BE2C (cell line): ENCODE data around the gene CLCN4.

Experiments
- DNase-seq: peaks from one replicate; pipeline ENCODE4 v3.0.0-alpha.2; 2020
- H3K27me3 ChIP-seq: fragments of 250-450 bp; sonication (Bioruptor Pico); 2 replicates; pipeline ENCODE4 v1.5.1; 2020; ENCODE audit warnings: mild to moderate bottlenecking
- H3K36me3 ChIP-seq: fragments of 250-450 bp; sonication (Bioruptor Pico); 2 replicates; pipeline ENCODE4 v1.5.1; 2020; ENCODE audit warnings: mild to moderate bottlenecking
- H3K4me1 ChIP-seq: fragments of 250-450 bp; sonication (Bioruptor Pico); 2 replicates; pipeline ENCODE4 v1.5.1; 2020
- H3K4me3 ChIP-seq: 2 replicates; pipeline ENCODE4 v1.5.1; 2011; ENCODE audit warnings: low read depth, low read length
- H3K9me3 ChIP-seq: fragments of 250-450 bp; sonication (Bioruptor Pico); 2 replicates; pipeline ENCODE4 v1.5.1; 2020
- TF ChIP-seq, protein P1 (sequence below): IDR thresholded peaks from 2 replicates; pipeline ENCODE4 v1.5.1; 2012; ENCODE audit warnings: mild to moderate bottlenecking, low read depth, low read length

The CLCN4 gene

DNA sequence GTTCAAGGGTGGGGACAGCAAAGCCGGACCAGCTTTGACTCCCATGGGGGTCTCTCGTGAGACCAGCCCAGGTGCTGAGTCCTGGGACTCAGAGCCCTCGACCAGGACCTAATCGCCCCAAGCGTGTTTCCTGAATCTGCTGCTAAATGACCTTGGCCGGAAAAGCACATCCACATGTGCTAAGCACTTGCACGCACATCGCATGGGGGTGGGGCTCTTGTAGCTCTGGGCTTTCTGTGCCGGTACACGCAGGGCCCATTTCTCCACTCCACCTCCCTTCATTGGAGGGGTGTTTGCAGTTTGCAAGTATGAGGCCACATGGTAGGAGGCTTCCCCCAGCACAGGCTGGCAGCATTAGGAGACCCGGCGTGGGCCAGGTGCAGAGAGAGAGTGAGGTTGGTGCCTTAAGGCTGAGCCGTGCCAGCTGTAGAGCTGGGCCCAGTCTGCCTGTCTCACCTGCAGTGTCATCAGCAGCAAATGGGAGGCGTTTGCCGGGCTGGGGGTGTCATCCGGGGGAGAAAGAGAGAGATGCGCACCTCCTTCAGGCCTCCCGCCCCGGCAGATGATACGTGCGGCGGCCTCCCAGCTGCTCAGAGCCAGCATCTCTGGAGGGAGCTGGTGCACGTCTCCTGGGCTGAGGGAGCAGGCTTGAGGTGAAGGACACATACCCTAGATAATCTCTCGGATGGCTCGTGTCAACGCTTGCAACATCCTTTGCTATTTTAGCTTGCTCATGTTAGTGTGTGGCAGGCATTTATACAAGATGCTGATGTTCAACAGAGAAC, 45.2 kb upstream of the CLCN4 start:
- no peak overlapping the region for H3K4me3 ChIP-seq
- H3K36me3 ChIP-seq, result no peaks in the 10 kb centered on the region
- H3K27me3 ChIP-seq, result no peaks in the 10 kb centered on the region
- no peaks in the 10 kb centered on the region for H3K9me3 ChIP-seq
- no peak for DNase-seq
- no peaks in the 10 kb centered on the region for H3K4me1 ChIP-seq
- TF ChIP-seq, protein P1, sequence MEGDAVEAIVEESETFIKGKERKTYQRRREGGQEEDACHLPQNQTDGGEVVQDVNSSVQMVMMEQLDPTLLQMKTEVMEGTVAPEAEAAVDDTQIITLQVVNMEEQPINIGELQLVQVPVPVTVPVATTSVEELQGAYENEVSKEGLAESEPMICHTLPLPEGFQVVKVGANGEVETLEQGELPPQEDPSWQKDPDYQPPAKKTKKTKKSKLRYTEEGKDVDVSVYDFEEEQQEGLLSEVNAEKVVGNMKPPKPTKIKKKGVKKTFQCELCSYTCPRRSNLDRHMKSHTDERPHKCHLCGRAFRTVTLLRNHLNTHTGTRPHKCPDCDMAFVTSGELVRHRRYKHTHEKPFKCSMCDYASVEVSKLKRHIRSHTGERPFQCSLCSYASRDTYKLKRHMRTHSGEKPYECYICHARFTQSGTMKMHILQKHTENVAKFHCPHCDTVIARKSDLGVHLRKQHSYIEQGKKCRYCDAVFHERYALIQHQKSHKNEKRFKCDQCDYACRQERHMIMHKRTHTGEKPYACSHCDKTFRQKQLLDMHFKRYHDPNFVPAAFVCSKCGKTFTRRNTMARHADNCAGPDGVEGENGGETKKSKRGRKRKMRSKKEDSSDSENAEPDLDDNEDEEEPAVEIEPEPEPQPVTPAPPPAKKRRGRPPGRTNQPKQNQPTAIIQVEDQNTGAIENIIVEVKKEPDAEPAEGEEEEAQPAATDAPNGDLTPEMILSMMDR, result no peak

DNA sequence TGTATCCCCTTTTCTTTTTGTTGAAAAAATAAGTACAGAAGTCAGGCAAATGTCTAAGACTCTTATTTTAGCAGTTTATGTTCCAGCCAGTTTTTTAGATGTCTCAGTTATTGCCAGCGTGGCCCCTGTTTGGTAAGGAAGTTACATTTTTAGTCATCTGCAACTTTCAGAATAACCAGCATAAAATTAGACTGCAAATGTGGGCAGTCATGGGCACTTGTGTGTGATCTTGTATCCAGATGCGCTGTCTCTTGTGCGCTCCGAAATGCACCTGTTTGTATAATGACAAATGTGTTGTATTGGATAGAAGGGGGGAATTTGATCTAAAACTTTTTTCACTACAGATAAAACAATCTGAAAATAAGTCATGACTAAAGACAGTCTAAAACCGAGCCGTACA, 44.3 kb upstream of the CLCN4 start:
- Histone ChIP-seq H3K36me3 (no peaks in the 10 kb centered on the region), H3K9me3 (no peaks in the 10 kb centered on the region), H3K4me1 (no peaks in the 10 kb centered on the region), H3K4me3 (no peak overlapping the region), H3K27me3 (no peaks in the 10 kb centered on the region)
- TF ChIP-seq, protein P1, result no peak
- no peak for DNase-seq

DNA sequence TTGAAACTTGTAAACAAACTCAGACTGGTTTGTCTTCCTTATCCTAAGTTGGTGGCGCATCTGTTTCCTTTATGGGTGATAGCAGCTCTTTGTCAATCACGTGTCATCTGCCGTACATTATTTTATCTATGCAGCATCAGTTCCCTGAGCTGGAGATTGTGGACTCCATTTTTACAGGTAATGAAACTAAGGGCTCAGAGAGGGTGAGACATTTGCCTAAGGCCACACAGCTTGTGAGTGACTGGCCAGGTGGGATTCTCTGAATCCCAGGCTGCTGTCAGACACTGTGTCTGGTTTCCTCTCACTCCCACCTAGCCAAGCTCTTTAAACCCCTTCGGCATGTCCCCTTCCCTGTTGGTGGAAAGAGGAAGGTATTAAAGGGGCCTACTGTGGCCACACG, 41.7 kb upstream of the CLCN4 start:
- TF ChIP-seq, protein P1, result no peak
- Histone ChIP-seq H3K4me3 (no peak overlapping the region), H3K27me3 (no peaks in the 10 kb centered on the region), H3K9me3 (no peaks in the 10 kb centered on the region; the same call in 1 of the 2 replicates), H3K36me3 (no peaks in the 10 kb centered on the region), H3K4me1 (no peaks in the 10 kb centered on the region)
- no peak for DNase-seq

DNA sequence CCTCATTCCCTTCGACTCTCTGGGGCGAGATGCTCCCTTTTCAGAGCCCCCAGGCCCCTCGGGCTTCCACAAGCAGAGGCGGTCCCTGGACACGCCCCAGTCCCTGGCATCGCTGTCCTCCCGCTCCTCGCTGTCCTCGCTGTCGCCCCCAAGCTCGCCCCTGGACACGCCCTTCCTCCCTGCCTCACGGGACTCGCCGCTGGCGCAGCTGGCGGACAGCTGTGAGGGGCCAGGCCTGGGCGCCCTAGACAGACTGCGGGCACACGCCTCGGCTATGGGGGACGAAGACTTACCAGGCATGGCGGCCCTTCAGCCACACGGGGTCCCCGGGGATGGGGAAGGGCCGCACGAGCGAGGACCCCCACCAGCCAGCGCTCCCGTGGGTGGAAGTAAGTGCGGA, 39.5 kb upstream of the CLCN4 start:
- TF ChIP-seq, protein P1, result no peak
- no peaks in the 10 kb centered on the region for H3K36me3 ChIP-seq

DNA sequence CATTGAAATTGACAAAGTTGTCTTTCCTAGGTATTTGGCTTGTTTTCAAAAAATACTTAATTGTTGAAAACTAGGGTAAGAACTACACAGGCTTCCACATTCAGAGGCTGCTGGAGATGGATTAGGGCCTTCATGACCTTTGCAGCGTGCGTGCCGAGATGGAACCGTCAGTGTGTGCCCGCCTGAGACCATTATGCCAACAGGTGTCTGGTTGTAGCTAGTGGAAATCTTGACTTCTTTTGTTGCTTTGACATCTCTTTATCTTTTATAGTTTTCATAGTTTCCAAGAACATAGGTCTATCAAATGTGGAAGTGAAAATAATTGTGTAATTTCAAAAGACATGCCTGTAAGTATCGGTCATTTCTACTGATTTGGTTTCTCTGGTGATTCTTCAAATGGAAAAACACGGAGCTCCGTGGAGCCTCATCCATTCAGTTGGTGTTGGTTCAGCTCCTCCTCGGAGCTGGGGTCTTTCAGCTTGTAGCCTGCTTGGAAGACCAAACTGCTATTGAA, 38.9 kb upstream of the CLCN4 start:
- H3K36me3 ChIP-seq, result no peaks in the 10 kb centered on the region
- H3K4me1 ChIP-seq, result no peaks in the 10 kb centered on the region
- TF ChIP-seq, protein P1, result no peak

More for the DNA sequence above, 39.5 kb upstream of the CLCN4 start:
- Histone ChIP-seq H3K27me3 (no peaks in the 10 kb centered on the region), H3K4me3 (no peak overlapping the region), H3K9me3 (no peaks in the 10 kb centered on the region; the same call in 1 of the 2 replicates), H3K4me1 (no peaks in the 10 kb centered on the region)
- DNase-seq, result no peak

DNA sequence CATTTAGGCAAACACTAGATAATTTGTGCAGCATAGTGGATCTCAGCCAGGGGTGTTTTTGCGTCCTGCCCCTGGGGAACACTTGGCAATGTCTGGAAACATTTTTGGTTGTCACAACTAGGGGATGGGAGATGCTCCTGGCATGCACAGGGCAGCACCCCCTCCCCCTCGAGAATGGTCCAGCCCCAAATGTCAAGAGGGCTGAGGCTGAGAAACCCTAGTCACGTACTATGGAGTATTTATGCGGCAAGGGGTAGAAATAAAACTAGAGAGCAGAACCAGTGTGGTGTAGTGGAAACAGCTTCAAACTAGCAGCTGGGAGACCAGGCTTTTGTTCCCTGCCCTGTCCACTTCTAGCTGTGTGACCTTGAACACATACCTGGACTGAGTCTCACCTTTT, 38.2 kb upstream of the CLCN4 start:
- DNase-seq, result no peak
- Histone ChIP-seq H3K27me3 (no peaks in the 10 kb centered on the region), H3K9me3 (no peaks in the 10 kb centered on the region; the same call in 1 of the 2 replicates), H3K36me3 (no peaks in the 10 kb centered on the region), H3K4me3 (no peak overlapping the region), H3K4me1 (no peaks in the 10 kb centered on the region)
- TF ChIP-seq, protein P1, result no peak

More for the DNA sequence above, 38.9 kb upstream of the CLCN4 start:
- H3K4me3 ChIP-seq, result no peak overlapping the region
- DNase-seq, result no peak
- H3K27me3 ChIP-seq, result no peaks in the 10 kb centered on the region
- H3K9me3 ChIP-seq, result no peaks in the 10 kb centered on the region; the same call in 1 of the 2 replicates
